ENCODE measurements around the gene TRIM13. TPM values are rescaled to one million over a fixed set of nuclear protein-coding genes. Genes with fewer than 3 reads are reported as not detected.
"Not testable (repeated sequence)": the region's sequence is repeated elsewhere in the genome, so short reads cannot be mapped to it uniquely, and the experiment has no call there.

The TRIM13 gene
- total RNA-seq, 1 donor from 2014 or later = 29.5 TPM

GRCh38 chr13:50052478-50052877, 55.6 kb downstream of the TRIM13 start:
- H3K9me3 ChIP-seq = no peaks in the 10 kb centered on the region
- TF ChIP-seq, protein P1, sequence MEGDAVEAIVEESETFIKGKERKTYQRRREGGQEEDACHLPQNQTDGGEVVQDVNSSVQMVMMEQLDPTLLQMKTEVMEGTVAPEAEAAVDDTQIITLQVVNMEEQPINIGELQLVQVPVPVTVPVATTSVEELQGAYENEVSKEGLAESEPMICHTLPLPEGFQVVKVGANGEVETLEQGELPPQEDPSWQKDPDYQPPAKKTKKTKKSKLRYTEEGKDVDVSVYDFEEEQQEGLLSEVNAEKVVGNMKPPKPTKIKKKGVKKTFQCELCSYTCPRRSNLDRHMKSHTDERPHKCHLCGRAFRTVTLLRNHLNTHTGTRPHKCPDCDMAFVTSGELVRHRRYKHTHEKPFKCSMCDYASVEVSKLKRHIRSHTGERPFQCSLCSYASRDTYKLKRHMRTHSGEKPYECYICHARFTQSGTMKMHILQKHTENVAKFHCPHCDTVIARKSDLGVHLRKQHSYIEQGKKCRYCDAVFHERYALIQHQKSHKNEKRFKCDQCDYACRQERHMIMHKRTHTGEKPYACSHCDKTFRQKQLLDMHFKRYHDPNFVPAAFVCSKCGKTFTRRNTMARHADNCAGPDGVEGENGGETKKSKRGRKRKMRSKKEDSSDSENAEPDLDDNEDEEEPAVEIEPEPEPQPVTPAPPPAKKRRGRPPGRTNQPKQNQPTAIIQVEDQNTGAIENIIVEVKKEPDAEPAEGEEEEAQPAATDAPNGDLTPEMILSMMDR (IDR thresholded peaks at IDR 0.05) = no peak
- intact Hi-C loops (cut with DNase I) = no loop called here
- ATAC-seq = no peak
- no peaks in the 10 kb centered on the region for H3K4me1 ChIP-seq
- H3K27me3 ChIP-seq = no peaks in the 10 kb centered on the region
- DNase-seq = no peak
- H3K27ac ChIP-seq = no peak overlapping the region
- H3K36me3 ChIP-seq = peaks cover 9% of the 10 kb centered on the region
- no peak overlapping the region for H3K4me3 ChIP-seq

DNA sequence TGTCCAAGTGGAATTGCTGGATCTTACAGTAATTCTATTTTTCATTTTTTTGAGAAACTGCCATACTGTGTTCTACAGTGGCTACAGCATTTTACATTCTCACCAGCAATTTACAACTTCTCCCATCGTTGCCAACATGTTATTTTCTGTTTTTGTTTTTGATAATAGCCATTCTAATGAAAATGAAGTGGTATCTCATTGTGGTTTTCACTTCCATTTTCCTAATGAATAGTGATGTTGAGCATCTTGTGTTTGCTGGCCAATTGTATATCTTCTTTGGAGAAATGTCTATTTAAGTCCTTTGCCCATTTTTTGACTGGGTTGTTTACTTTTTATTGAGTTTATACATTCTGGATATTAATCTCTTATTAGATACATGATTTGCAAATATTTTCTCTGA, 57.0 kb downstream of the TRIM13 start:
- Histone ChIP-seq H3K36me3 (peaks cover 9% of the 10 kb centered on the region), H3K9me3 (no peaks in the 10 kb centered on the region), H3K27ac (no peak overlapping the region), H3K4me3 (no peak overlapping the region), H3K27me3 (no peaks in the 10 kb centered on the region), H3K4me1 (no peaks in the 10 kb centered on the region)
- TF ChIP-seq, protein P1 (IDR thresholded peaks at IDR 0.05) = no peak
- intact Hi-C loops (cut with DNase I) = no loop called here
- DNase-seq = no peak
- no peak for ATAC-seq

DNA sequence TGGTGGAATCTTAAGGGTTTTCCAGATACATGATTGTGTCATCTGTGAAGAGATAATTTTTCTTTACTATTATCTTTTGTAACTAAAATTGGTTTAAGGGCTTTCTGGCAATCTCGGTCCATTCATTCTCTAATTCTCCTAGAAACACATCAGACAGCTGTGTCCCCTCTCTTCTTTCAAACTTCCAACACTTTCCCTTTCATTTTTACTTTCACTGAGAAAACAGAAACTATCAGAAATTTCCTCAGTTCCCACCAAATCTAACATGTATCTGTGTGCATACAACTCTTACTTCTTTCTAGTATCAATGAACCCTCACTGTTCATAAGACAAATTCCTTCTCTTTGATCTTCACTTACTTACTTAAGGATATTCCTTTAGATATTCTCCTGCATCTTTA, 58.6 kb downstream of the TRIM13 start:
- Histone ChIP-seq H3K36me3 (peaks cover 9% of the 10 kb centered on the region), H3K27me3 (no peaks in the 10 kb centered on the region), H3K4me3 (no peak overlapping the region), H3K4me1 (no peaks in the 10 kb centered on the region), H3K9me3 (no peaks in the 10 kb centered on the region), H3K27ac (no peak overlapping the region)
- TF ChIP-seq, protein P1 (IDR thresholded peaks at IDR 0.05) = no peak
- ATAC-seq = no peak
- DNase-seq = no peak
- intact Hi-C loops (cut with DNase I) = no loop called here

DNA sequence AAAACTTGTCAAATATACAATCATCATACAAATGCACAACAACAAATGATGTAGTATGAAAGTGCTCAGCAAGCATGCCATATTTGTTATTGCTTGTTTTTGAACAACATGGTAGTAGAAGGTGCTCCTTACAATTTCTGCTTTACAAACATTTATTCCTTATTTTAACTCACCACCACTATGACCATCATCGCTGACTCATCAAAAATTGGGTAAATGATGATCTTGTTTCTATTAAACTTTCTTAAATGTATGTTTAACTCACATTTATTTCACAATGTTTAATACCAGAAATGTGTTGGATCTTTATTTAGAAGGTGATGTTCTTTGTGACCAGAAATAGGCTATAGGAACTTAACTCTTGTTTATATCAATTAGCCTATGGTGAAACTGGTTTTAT, 63.9 kb downstream of the TRIM13 start:
- Histone ChIP-seq H3K4me3 (no peak overlapping the region), H3K27me3 (no peaks in the 10 kb centered on the region), H3K9me3 (no peaks in the 10 kb centered on the region), H3K36me3 (peaks cover 22% of the 10 kb centered on the region), H3K4me1 (no peaks in the 10 kb centered on the region), H3K27ac (no peak overlapping the region)
- DNase-seq (no peak), ATAC-seq (no peak)
- TF ChIP-seq, protein P1 (IDR thresholded peaks at IDR 0.05) = no peak
- intact Hi-C loops (cut with DNase I) = loop anchor here (10.0 kb wide), 1 partner anchor 46 kb away; the partner anchor contains the start of gene KCNRG

- not testable (repeated sequence) for H3K27me3 ChIP-seq, DNase-seq, H3K4me1 ChIP-seq, H3K4me3 ChIP-seq, H3K9me3 ChIP-seq, ATAC-seq, H3K27ac ChIP-seq
- intact Hi-C loops (cut with DNase I) = loop anchor here (10.0 kb wide), 1 partner anchor 48 kb away; the partner anchor contains the start of gene KCNRG
- H3K36me3 ChIP-seq = peaks cover 27% of the 10 kb centered on the region
Measured at GRCh38 chr13:50062336-50062735, 65.5 kb downstream of the TRIM13 start.

DNA sequence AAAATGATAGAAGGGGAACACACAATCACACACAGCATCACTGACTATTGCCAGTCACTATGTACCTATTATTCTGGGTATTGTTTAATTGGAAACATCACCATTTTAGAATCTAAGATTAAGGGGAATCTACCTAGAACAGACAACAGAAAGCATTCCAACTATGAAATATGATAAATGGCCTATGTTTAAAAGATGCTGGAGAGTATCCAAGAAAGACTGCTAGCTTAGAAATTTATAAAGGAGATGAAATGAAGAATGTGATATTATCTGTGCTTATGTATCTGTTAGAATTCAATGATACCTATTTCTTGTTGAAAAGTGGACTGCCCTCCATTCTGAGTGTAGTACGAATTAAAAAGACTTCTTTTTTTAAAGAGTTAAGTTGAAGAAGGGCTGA, 68.9 kb downstream of the TRIM13 start:
- H3K4me1 ChIP-seq = no peaks in the 10 kb centered on the region
- H3K4me3 ChIP-seq = no peak overlapping the region
- peaks cover 35% of the 10 kb centered on the region for H3K36me3 ChIP-seq
- DNase-seq (no peak), ATAC-seq (no peak)
- H3K9me3 ChIP-seq = no peaks in the 10 kb centered on the region
- TF ChIP-seq, protein P1 (IDR thresholded peaks at IDR 0.05) = no peak
- H3K27me3 ChIP-seq = no peaks in the 10 kb centered on the region
- intact Hi-C loops (cut with DNase I) = loop anchor here (10.0 kb wide), 1 partner anchor 51 kb away; the partner anchor contains the start of gene KCNRG
- no peak overlapping the region for H3K27ac ChIP-seq

Small RNAs within 50 kb of the gene (microRNA-seq; reads per million reads assigned to microRNA genes)
- gene MIR15A (ENCODE audit: borderline microRNAs expressed) (5,314 reads per million, percentile 95 among the genes with 10 or more reads in this experiment), gene MIR16-1 (ENCODE audit: borderline microRNAs expressed) (887 reads per million, percentile 85 among the genes with 10 or more reads in this experiment), gene MIR3613 (ENCODE audit: borderline microRNAs expressed) (26.8 reads per million, percentile 49 among the genes with 10 or more reads in this experiment)

Other genes starting within 250 kb of the TRIM13 start
- 35.7 TPM for gene KPNA3, start 204.4 kb upstream of the TRIM13 start, total RNA-seq
- gene SPRYD7, start 60.7 kb upstream of the TRIM13 start, total RNA-seq = 14.6 TPM
- 1.5 TPM for gene KCNRG, start 18.4 kb downstream of the TRIM13 start, total RNA-seq

All from upper lobe of right lung (tissue), 1 donor.